OCI-LY1 (cell line): Measurements from ENCODE around the gene PRLH.
A peak's percentile ranks its signal among the peaks of the same experiment; 100 is the strongest.

Source experiments
- H2AFZ ChIP-seq: fragments of 200-600 bp; sonication (generic), shearing (Covaris generic); 2 replicates; pipeline ENCODE4 v1.6.0; 2014; ENCODE audit warnings: antibody characterized with exemption, mild to moderate bottlenecking, low read length
- H3F3A ChIP-seq: fragments of 200-600 bp; sonication (generic), shearing (Covaris generic); 2 replicates; pipeline ENCODE4 v1.6.0; 2014; ENCODE audit warnings: mild to moderate bottlenecking, antibody characterized with exemption, low read length, moderate library complexity; ENCODE audit not compliant: insufficient read depth
- H3K27ac ChIP-seq: fragments of 200-600 bp; sonication (generic); 2 replicates; pipeline ENCODE4 v1.5.1; 2014; ENCODE audit warnings: low read length, mixed run types, mild to moderate bottlenecking, low read depth; ENCODE audit not compliant: poor library complexity, severe bottlenecking
- H3K27me3 ChIP-seq: fragments of 200-600 bp; sonication (generic); 2 replicates; pipeline ENCODE4 v1.6.0; 2014; ENCODE audit warnings: antibody characterized with exemption, mild to moderate bottlenecking, low read length, moderate library complexity; ENCODE audit not compliant: insufficient read depth
- H3K36me3 ChIP-seq: fragments of 200-600 bp; sonication (generic); 2 replicates; pipeline ENCODE4 v1.6.1; 2014; ENCODE audit warnings: mild to moderate bottlenecking, antibody characterized with exemption, low read length, moderate library complexity, mixed read lengths; ENCODE audit not compliant: insufficient read depth
- H3K4me1 ChIP-seq: fragments of 200-600 bp; sonication (generic); 2 replicates; pipeline ENCODE4 v1.5.1; 2014; ENCODE audit warnings: mild to moderate bottlenecking, low read length, moderate library complexity; ENCODE audit not compliant: insufficient read depth, severe bottlenecking
- H3K4me2 ChIP-seq: fragments of 200-600 bp; sonication (generic), shearing (Covaris generic); 2 replicates; pipeline ENCODE4 v1.6.1; 2014; ENCODE audit warnings: low read length
- H3K4me3 ChIP-seq: fragments of 200-600 bp; sonication (generic); 2 replicates; pipeline ENCODE4 v1.5.1; 2014; ENCODE audit warnings: low read length, low read depth, mild to moderate bottlenecking, mixed read lengths; ENCODE audit not compliant: poor library complexity, severe bottlenecking
- H3K79me2 ChIP-seq: fragments of 200-600 bp; shearing (Covaris generic); 2 replicates; pipeline ENCODE4 v1.6.1; 2016; ENCODE audit warnings: mixed run types, low read length, mixed read lengths; ENCODE audit not compliant: insufficient read depth
- H3K9ac ChIP-seq: fragments of 200-600 bp; sonication (generic), shearing (Covaris generic); 2 replicates; pipeline ENCODE4 v1.6.1; 2014; ENCODE audit warnings: mild to moderate bottlenecking, low read length, mixed read lengths
- H3K9me2 ChIP-seq: fragments of 200-600 bp; sonication (generic), shearing (Covaris generic); 2 replicates; pipeline ENCODE4 v1.6.1; 2014; ENCODE audit warnings: low read depth, mild to moderate bottlenecking, low read length, mixed read lengths
- H3K9me3 ChIP-seq: fragments of 200-600 bp; shearing (Covaris generic); 2 replicates; pipeline ENCODE4 v1.6.1; 2014; ENCODE audit warnings: low read length, mixed read lengths
- H4K20me1 ChIP-seq: fragments of 200-600 bp; sonication (generic), shearing (Covaris generic); 2 replicates; pipeline ENCODE4 v1.6.0; 2016; ENCODE audit warnings: mild to moderate bottlenecking, low read length; ENCODE audit not compliant: insufficient read depth
- EZH2 ChIP-seq: fragments of 200-600 bp; sonication (generic), shearing (Covaris generic); IDR thresholded peaks from 2 replicates; pipeline ENCODE4 v1.8.0; 2017; ENCODE audit warnings: borderline replicate concordance, mixed run types, mild to moderate bottlenecking, antibody characterized with exemption, low read length, moderate library complexity, mixed read lengths
- TF ChIP-seq, protein P1 (sequence below): fragments of 200-600 bp; sonication (generic), shearing (Covaris generic); IDR thresholded peaks from 2 replicates; pipeline ENCODE4 v1.5.1; 2017; ENCODE audit warnings: mild to moderate bottlenecking, antibody characterized with exemption, low read length, moderate library complexity, mixed read lengths

PRLH gene

DNA sequence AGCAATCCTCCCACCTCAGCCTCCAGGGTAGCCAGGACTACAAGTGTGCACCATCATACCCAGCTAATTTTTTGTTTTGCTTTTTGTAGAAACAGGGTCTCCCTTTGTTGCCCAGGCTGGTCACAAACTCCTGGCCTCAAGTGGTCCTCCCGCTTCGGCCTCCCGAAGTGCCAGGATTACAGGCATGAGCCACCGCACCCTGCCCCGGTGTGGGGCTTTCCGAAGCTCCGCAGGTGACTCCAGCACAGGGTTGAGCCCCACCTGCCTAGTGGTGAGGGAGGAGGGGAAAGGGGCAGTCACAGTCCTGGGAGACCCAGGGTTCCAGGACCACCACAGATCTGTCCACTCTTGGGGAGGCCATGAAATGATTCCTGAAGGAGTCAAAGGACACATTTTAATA is 5.2 kb downstream of the PRLH start:
- H4K20me1 ChIP-seq = no peaks in the 10 kb centered on the region
- H3K4me3 ChIP-seq = no peak overlapping the region
- no peaks in the 10 kb centered on the region for H3K36me3 ChIP-seq
- H3K27me3 ChIP-seq = peaks cover 10% of the 10 kb centered on the region; the same call in 1 of the 2 replicates
- H3K9ac ChIP-seq = no peak overlapping the region
- no peaks in the 10 kb centered on the region for H3K9me2 ChIP-seq
- H3K4me1 ChIP-seq = no peaks in the 10 kb centered on the region
- TF ChIP-seq EZH2 = no peak
- TF ChIP-seq, protein P1, sequence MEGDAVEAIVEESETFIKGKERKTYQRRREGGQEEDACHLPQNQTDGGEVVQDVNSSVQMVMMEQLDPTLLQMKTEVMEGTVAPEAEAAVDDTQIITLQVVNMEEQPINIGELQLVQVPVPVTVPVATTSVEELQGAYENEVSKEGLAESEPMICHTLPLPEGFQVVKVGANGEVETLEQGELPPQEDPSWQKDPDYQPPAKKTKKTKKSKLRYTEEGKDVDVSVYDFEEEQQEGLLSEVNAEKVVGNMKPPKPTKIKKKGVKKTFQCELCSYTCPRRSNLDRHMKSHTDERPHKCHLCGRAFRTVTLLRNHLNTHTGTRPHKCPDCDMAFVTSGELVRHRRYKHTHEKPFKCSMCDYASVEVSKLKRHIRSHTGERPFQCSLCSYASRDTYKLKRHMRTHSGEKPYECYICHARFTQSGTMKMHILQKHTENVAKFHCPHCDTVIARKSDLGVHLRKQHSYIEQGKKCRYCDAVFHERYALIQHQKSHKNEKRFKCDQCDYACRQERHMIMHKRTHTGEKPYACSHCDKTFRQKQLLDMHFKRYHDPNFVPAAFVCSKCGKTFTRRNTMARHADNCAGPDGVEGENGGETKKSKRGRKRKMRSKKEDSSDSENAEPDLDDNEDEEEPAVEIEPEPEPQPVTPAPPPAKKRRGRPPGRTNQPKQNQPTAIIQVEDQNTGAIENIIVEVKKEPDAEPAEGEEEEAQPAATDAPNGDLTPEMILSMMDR = no peak
- H3K79me2 ChIP-seq = no peaks in the 10 kb centered on the region
- H3K4me2 ChIP-seq = no peak overlapping the region
- no peak overlapping the region for H3K27ac ChIP-seq
- no peaks in the 10 kb centered on the region for H3K9me3 ChIP-seq
- no peaks in the 10 kb centered on the region for H3F3A ChIP-seq
- H2AFZ ChIP-seq = no peak overlapping the region

DNA sequence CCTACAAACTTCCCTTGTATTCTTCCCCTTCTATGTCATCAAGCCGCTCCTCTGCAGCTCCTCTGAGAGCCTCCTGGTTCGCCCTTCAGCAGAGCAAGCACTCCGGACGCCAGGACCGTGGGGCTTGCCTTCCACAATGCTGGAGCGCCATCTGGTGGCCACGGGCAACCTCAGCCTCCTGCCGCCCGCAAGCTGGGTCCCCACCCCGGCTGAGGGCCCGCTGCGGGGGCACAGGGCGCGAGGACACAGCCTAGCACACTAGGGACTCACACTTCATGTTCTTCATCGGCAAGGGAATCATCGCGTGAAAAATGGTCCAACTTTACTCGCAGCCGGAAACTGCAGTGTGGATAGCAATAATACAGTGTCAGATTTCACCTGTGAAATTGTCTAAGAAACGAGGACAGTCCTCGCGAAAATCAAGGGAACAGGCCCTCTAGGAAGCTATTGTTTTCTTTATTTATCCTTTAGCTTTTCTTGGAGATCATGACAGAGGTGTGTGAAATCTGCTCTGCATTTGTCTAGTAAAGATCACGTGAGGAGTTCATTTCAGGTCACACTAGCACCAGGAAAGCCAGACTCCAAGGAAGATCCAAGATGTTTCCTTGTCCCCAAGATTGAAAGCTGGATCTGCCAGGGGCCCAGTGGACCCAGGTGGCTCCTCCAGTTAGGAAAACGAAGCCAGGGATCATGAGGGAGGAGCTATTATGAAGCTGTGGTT is 5.8 kb downstream of the PRLH start:
- Histone ChIP-seq H3K9me3 (no peaks in the 10 kb centered on the region), H3K27me3 (peaks cover 10% of the 10 kb centered on the region; the same call in 1 of the 2 replicates), H3F3A (no peaks in the 10 kb centered on the region), H3K4me2 (no peak overlapping the region), H3K9me2 (no peaks in the 10 kb centered on the region), H3K9ac (no peak overlapping the region), H3K79me2 (no peaks in the 10 kb centered on the region), H3K27ac (no peak overlapping the region), H3K4me3 (no peak overlapping the region), H4K20me1 (no peaks in the 10 kb centered on the region), H2AFZ (no peak overlapping the region), H3K4me1 (no peaks in the 10 kb centered on the region), H3K36me3 (no peaks in the 10 kb centered on the region)
- no peak for TF ChIP-seq EZH2
- TF ChIP-seq, protein P1 = peak; percentile 97

DNA sequence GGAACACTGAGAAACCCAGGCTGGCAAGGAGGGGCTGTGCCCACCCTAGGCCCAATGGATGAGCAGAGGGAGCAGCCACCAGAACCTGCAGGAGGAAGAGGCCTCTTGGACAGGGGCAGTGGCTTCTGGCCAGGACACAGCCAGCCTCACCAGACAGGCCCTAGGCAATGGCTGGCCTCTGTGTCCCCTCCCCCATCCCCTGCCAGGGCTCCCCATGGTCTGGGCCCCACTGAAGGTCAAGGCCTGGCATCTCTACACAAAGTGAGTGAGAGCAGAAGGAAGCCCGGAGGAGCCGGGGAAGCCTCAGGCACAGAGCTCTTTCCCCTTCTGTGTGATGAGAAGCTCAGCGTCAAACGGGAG is 6.3 kb downstream of the PRLH start:
- Histone ChIP-seq H3K9ac (no peak overlapping the region), H3K27me3 (peaks cover 15% of the 10 kb centered on the region), H3K36me3 (no peaks in the 10 kb centered on the region), H3K27ac (no peak overlapping the region), H3K9me2 (no peaks in the 10 kb centered on the region), H3K9me3 (no peaks in the 10 kb centered on the region), H3K4me3 (no peak overlapping the region), H3F3A (no peaks in the 10 kb centered on the region), H2AFZ (no peak overlapping the region), H3K4me2 (no peak overlapping the region), H4K20me1 (no peaks in the 10 kb centered on the region), H3K79me2 (no peaks in the 10 kb centered on the region), H3K4me1 (no peaks in the 10 kb centered on the region)
- no peak for TF ChIP-seq EZH2
- TF ChIP-seq, protein P1 = no peak
